CD4-positive, alpha-beta T cell (primary cell): ENCODE results near the gene NUP62. TPM values are rescaled to one million over a fixed set of nuclear protein-coding genes. Genes with fewer than 3 reads are reported as not detected.

Source experiments
- ATAC-seq: fragments of 200-7000 bp; cut with Tn5 transposase; one replicate; pipeline ENCODE4 v1.10.0; 2022; ENCODE audit warnings: mild to moderate bottlenecking; ENCODE audit not compliant: poor library complexity
- CTCF ChIA-PET: fragments of 350-600 bp; sonication (Branson Sonifier 250); formaldehyde crosslinking; loops from one replicate; lab custom pipeline; 2021; ENCODE audit warnings: antibody characterized with exemption, inconsistent platforms; lab: Charles Lee
- POLR2A ChIA-PET: fragments of 350-600 bp; sonication (Branson Sonifier 250); formaldehyde crosslinking; loops from one replicate; lab custom pipeline; 2021; ENCODE audit warnings: antibody characterized with exemption, inconsistent platforms; lab: Charles Lee
- DNase-seq, 14 experiments: peaks; one replicate each; pipeline ENCODE4 v3.0.0-alpha.2; 2013 to 2020; ENCODE audit warnings: mixed read lengths in 2 of 14
- H3K27ac ChIP-seq, 2 donors: one replicate each; pipeline versions ENCODE4 v1.5.1 to v1.7.0; 2013; ENCODE audit warnings: low read length in 2 of 2, low read depth in 1 of 2, mild to moderate bottlenecking in 1 of 2
- H3K27me3 ChIP-seq, 2 experiments: 1 replicate in 1 of 2; 2 replicates in 1 of 2; pipeline versions ENCODE4 v1.6.1 to v1.7.0; 2013; ENCODE audit warnings: low read length in 2 of 2, control low read depth in 1 of 2, mild to moderate bottlenecking in 1 of 2, moderate library complexity in 1 of 2; ENCODE audit not compliant: insufficient read depth in 2 of 2, control insufficient read depth in 1 of 2
- H3K36me3 ChIP-seq: one replicate; pipeline ENCODE4 v1.6.1; 2013; ENCODE audit warnings: low read length, control low read depth; ENCODE audit not compliant: insufficient read depth
- H3K4me1 ChIP-seq: one replicate; pipeline ENCODE4 v1.6.1; 2013; ENCODE audit warnings: low read length, control low read depth; ENCODE audit not compliant: insufficient read depth
- H3K4me3 ChIP-seq: one replicate; pipeline ENCODE4 v1.5.1; 2013; ENCODE audit warnings: mild to moderate bottlenecking, low read length, moderate library complexity
- H3K9me3 ChIP-seq, 2 experiments: 1 replicate in 1 of 2; 2 replicates in 1 of 2; pipeline versions ENCODE4 v1.6.1 to v1.7.0; 2013; ENCODE audit warnings: low read length in 2 of 2, mild to moderate bottlenecking in 2 of 2, control low read depth in 1 of 2, moderate library complexity in 1 of 2; ENCODE audit not compliant: control insufficient read depth in 1 of 2, insufficient read depth in 1 of 2
- H3K27ac Mint-ChIP-seq: one replicate; pipeline ENCODE4 v1.8.0; 2020; ENCODE audit warnings: mixed read lengths
- H3K27me3 Mint-ChIP-seq: one replicate; pipeline ENCODE4 v1.8.0; 2021; ENCODE audit warnings: mixed read lengths
- H3K36me3 Mint-ChIP-seq: one replicate; pipeline ENCODE4 v1.8.0; 2021; ENCODE audit warnings: low read depth, mixed read lengths
- H3K4me1 Mint-ChIP-seq: one replicate; pipeline ENCODE4 v1.8.0; 2021; ENCODE audit warnings: low read depth, mixed read lengths
- H3K4me3 Mint-ChIP-seq: one replicate; pipeline ENCODE4 v1.8.0; 2020; ENCODE audit warnings: mild to moderate bottlenecking, mixed read lengths
- H3K9me3 Mint-ChIP-seq: one replicate; pipeline ENCODE4 v1.8.0; 2020; ENCODE audit warnings: mixed read lengths
- CTCF ChIP-seq: fragments of 200-600 bp; IDR thresholded peaks from one replicate; pipeline ENCODE4 v1.8.0; 2022; ENCODE audit warnings: antibody characterized with exemption, mild to moderate bottlenecking
- intact Hi-C, 2 experiments: fragments of 100-400 bp; cut with DNase I in 1 of 2; cut with micrococcal nuclease in 1 of 2; formaldehyde crosslinking; loops; one replicate each; pipeline versions ENCODE4 v1.15.1 to v1.9.0; 2023 to 2025; cut with DNase I, micrococcal nuclease
- total RNA-seq, 174 experiments: library from RNA in 2 of 174; stranded (reverse) in 2 of 174; gene quantifications; one replicate each; pipeline ENCODE4 v1.2.3 and lab custom pipeline; 2021 to 2026

The NUP62 gene
- total RNA-seq, 2 experiments from 2014 or later: 19.2 to 21.7 TPM

GRCh38 chr19:49875857-49876421 lies 53.4 kb downstream of the NUP62 start:
- H3K9me3 Mint-ChIP-seq: no peaks in the 10 kb centered on the region
- no peak overlapping the region for H3K4me3 Mint-ChIP-seq
- intact Hi-C loops: loop anchor here (1.0 to 10.0 kb wide), 7 partner anchors 15 to 1241 kb away; partner anchors contain the start of genes AP2A1 (in 1 of the 2), ATF5 (in 1 of the 2), DBP (in 1 of the 2) and NUP62 (in 1 of the 2)
- H3K4me3 ChIP-seq: peak overlapping the region; percentile 88
- TF ChIP-seq CTCF: no peak
- H3K27me3 ChIP-seq: no peaks in the 10 kb centered on the region
- no peaks in the 10 kb centered on the region for H3K9me3 ChIP-seq
- H3K27me3 Mint-ChIP-seq: no peaks in the 10 kb centered on the region
- CTCF ChIA-PET: interaction anchor here (2.0 kb wide), 1 partner anchor 14 kb away, joined by 8 read pairs; no protein-coding TSS in a partner anchor
- peaks cover 40% of the 10 kb centered on the region for H3K4me1 ChIP-seq
- peaks cover 23% of the 10 kb centered on the region for H3K4me1 Mint-ChIP-seq
- ATAC-seq (no peak), DNase-seq (peak; percentile 35 to 78 (median 49))
- peak overlapping the region; percentile 98 to 100 for H3K27ac ChIP-seq
- peaks cover 22% of the 10 kb centered on the region for H3K36me3 Mint-ChIP-seq
- POLR2A ChIA-PET: interaction anchor here (1.2 to 3.7 kb wide), 18 partner anchors 9 to 882 kb away, joined by 3 to 63 read pairs (median 10); partner anchors contain the start of genes AP2A1, ATF5, FUZ and GYS1
- no peak overlapping the region for H3K27ac Mint-ChIP-seq
- H3K36me3 ChIP-seq: peaks cover 28% of the 10 kb centered on the region

DNA sequence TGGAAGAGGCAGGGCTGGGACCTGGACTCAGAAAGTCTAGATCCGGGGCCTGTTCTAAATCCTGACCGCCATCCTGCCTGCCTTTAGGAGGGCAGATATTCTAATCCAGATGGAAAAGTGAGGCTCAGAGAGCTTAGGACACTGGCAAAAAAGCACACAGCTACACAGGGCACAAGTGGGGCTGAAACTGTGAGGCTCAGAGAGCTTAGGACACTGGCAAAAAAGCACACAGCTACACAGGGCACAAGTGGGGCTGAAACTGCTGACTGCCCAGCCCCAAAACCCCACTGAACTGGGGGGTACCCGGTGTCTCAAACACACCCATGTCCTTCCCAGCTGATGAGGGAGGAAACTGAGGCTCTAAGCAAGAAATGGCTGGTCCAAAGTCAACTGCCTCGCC lies 54.1 kb downstream of the NUP62 start:
- Histone ChIP-seq H3K27me3 (no peaks in the 10 kb centered on the region), H3K9me3 (no peaks in the 10 kb centered on the region), H3K27ac (peak overlapping the region in 1 of 2 donors; percentile 100), H3K4me3 (no peak overlapping the region), H3K36me3 (peaks cover 20% of the 10 kb centered on the region), H3K4me1 (peaks cover 44% of the 10 kb centered on the region)
- ChIA-PET CTCF (no interaction called here), POLR2A (interaction anchor here (2.8 to 3.4 kb wide), 3 partner anchors 8 to 65 kb away, joined by 8 to 63 read pairs (median 57); partner anchors contain the start of genes PNKP and PTOV1)
- H3K36me3 Mint-ChIP-seq: peaks cover 16% of the 10 kb centered on the region
- intact Hi-C loops: loop anchor here (5.0 to 10.0 kb wide), 4 partner anchors 52 to 1240 kb away; partner anchors contain the start of genes AP2A1 (in 1 of the 2), ATF5 (in 1 of the 2), DBP (in 1 of the 2) and NUP62 (in 1 of the 2)
- ATAC-seq (no peak), DNase-seq (no peak)
- H3K27ac Mint-ChIP-seq: no peak overlapping the region
- TF ChIP-seq CTCF: no peak
- H3K27me3 Mint-ChIP-seq: no peaks in the 10 kb centered on the region
- peak overlapping the region; percentile 80 for H3K4me3 Mint-ChIP-seq
- peaks cover 28% of the 10 kb centered on the region for H3K4me1 Mint-ChIP-seq
- no peaks in the 10 kb centered on the region for H3K9me3 Mint-ChIP-seq

- Histone ChIP-seq H3K4me3 (no peak overlapping the region), H3K36me3 (peaks cover 15% of the 10 kb centered on the region), H3K27ac (no peak overlapping the region), H3K27me3 (no peaks in the 10 kb centered on the region), H3K9me3 (no peaks in the 10 kb centered on the region), H3K4me1 (peaks cover 47% of the 10 kb centered on the region)
- ChIA-PET POLR2A (interaction anchor here (3.4 kb wide), 1 partner anchor 24 kb away, joined by 57 read pairs; the partner anchor contains the start of gene PTOV1), CTCF (interaction anchor here (0.5 kb wide), 1 partner anchor 652 kb away, joined by 3 read pairs; no protein-coding TSS in a partner anchor)
- DNase-seq (no peak), ATAC-seq (no peak)
- no peak for TF ChIP-seq CTCF
- H3K4me1 Mint-ChIP-seq: peaks cover 29% of the 10 kb centered on the region
- H3K4me3 Mint-ChIP-seq: peak overlapping the region; percentile 80
- no peaks in the 10 kb centered on the region for H3K9me3 Mint-ChIP-seq
- intact Hi-C loops: loop anchor here (5.0 to 10.0 kb wide), 4 partner anchors 53 to 1240 kb away; partner anchors contain the start of genes AP2A1 (in 1 of the 2), ATF5 (in 1 of the 2), DBP (in 1 of the 2) and NUP62 (in 1 of the 2)
- H3K36me3 Mint-ChIP-seq: peaks cover 14% of the 10 kb centered on the region
- no peak overlapping the region for H3K27ac Mint-ChIP-seq
- H3K27me3 Mint-ChIP-seq: no peaks in the 10 kb centered on the region
Observed at GRCh38 chr19:49874503-49875157, 54.7 kb downstream of the NUP62 start.
